SK-N-SH (cell line): ENCODE data around the gene NR6A1. TPM values are rescaled to one million over a fixed set of nuclear protein-coding genes. Genes with fewer than 3 reads are reported as not detected.

Source experiments
- CTCF ChIA-PET: fragments of 300-600, 350-600 bp; formaldehyde crosslinking; extraction: SDS; loops from one replicate; lab custom pipeline; 2021; lab: Yijun Ruan, JAX
- POLR2A ChIA-PET: fragments of 350-600 bp; sonication (Branson Sonifier 250); formaldehyde crosslinking; extraction: SDS; loops from one replicate; lab custom pipeline; 2020; ENCODE audit warnings: antibody characterized with exemption, inconsistent platforms; lab: Yijun Ruan, JAX
- DNase-seq: peaks from one replicate; pipeline ENCODE4 v3.0.0; 2012
- H2AFZ ChIP-seq: fragments of 200-600 bp; sonication (generic); 2 replicates; pipeline ENCODE4 v1.8.1; 2016; ENCODE audit warnings: antibody characterized with exemption, mild to moderate bottlenecking, low read depth
- H3F3A ChIP-seq: fragments of 200-600 bp; sonication (generic); replicated peaks from 2 replicates; pipeline ENCODE3; 2016; ENCODE audit warnings: antibody characterized with exemption, mild to moderate bottlenecking; ENCODE audit not compliant: insufficient read depth
- H3K27ac ChIP-seq, 2 experiments: fragments of 200-500 bp in 1 of 2; fragments of 200-600 bp in 1 of 2; sonication (Bioruptor generic) in 1 of 2; sonication (generic), shearing (Covaris generic) in 1 of 2; 2 replicates each; pipeline versions ENCODE4 v1.5.1 to v1.6.1; 2014 to 2016; ENCODE audit warnings: low read depth in 2 of 2, inconsistent platforms in 1 of 2, low read length in 1 of 2, mild to moderate bottlenecking in 1 of 2, mixed read lengths in 1 of 2
- H3K27me3 ChIP-seq: fragments of 200-600 bp; sonication (generic), shearing (Covaris generic); 2 replicates; pipeline ENCODE4 v1.6.1; 2016; ENCODE audit warnings: mixed run types; ENCODE audit not compliant: insufficient read depth
- H3K36me3 ChIP-seq, 2 experiments: fragments of 200-500 bp in 1 of 2; fragments of 200-600 bp in 1 of 2; sonication (Bioruptor generic) in 1 of 2; sonication (generic) in 1 of 2; replicated peaks in 1 of 2; 2 replicates each; pipeline versions ENCODE3 to v1.5.1; 2014 to 2016; ENCODE audit warnings: low read length in 1 of 2, mild to moderate bottlenecking in 1 of 2; ENCODE audit not compliant: insufficient read depth in 2 of 2, control insufficient read depth in 1 of 2
- H3K4me1 ChIP-seq, 2 experiments: fragments of 200-500 bp in 1 of 2; fragments of 200-600 bp in 1 of 2; sonication (Bioruptor generic) in 1 of 2; sonication (generic), shearing (Covaris generic) in 1 of 2; 2 replicates each; pipeline versions ENCODE4 v1.5.1 to v1.6.1; 2014 to 2016; ENCODE audit warnings: low read depth in 1 of 2, low read length in 1 of 2, mixed run types in 1 of 2; ENCODE audit not compliant: insufficient read depth in 2 of 2, control insufficient read depth in 1 of 2
- H3K4me2 ChIP-seq: fragments of 200-600 bp; sonication (generic), shearing (Covaris generic); 2 replicates; pipeline ENCODE4 v1.6.1; 2017; ENCODE audit warnings: mixed run types
- H3K4me3 ChIP-seq, 2 experiments: fragments of 200-500 bp in 1 of 2; fragments of 200-600 bp in 1 of 2; sonication (Bioruptor generic) in 1 of 2; sonication (generic), shearing (Covaris generic) in 1 of 2; 2 replicates each; pipeline versions ENCODE4 v1.5.1 to v1.8.1; 2014 to 2016; ENCODE audit warnings: low read depth in 2 of 2, inconsistent platforms in 1 of 2, low read length in 1 of 2, mild to moderate bottlenecking in 1 of 2, mixed read lengths in 1 of 2, moderate library complexity in 1 of 2
- H3K79me2 ChIP-seq: fragments of 200-600 bp; sonication (generic); 2 replicates; pipeline ENCODE4 v1.8.1; 2017; ENCODE audit warnings: mild to moderate bottlenecking; ENCODE audit not compliant: insufficient read depth
- H3K9ac ChIP-seq: fragments of 200-600 bp; sonication (generic); 2 replicates; pipeline ENCODE4 v1.6.1; 2017; ENCODE audit warnings: mixed run types
- H3K9me2 ChIP-seq: fragments of 200-600 bp; sonication (generic); 2 replicates; pipeline ENCODE4 v1.6.1; 2017; ENCODE audit warnings: mixed run types
- H3K9me3 ChIP-seq: fragments of 200-600 bp; sonication (generic); 2 replicates; pipeline ENCODE4 v1.6.1; 2017; ENCODE audit warnings: mixed run types, mild to moderate bottlenecking, moderate library complexity
- H4K20me1 ChIP-seq: fragments of 200-600 bp; sonication (generic); 2 replicates; pipeline ENCODE4 v1.6.1; 2017; ENCODE audit warnings: mild to moderate bottlenecking, mixed run types; ENCODE audit not compliant: insufficient read depth
- CHD2 ChIP-seq: fragments of 150-350 bp; IDR thresholded peaks from 2 replicates; pipeline ENCODE4 v1.6.1; 2018; ENCODE audit warnings: low read length; ENCODE audit not compliant: partially characterized antibody
- ELF1 ChIP-seq: IDR thresholded peaks from 2 replicates; pipeline ENCODE4 v1.4.0; 2012
- FOXJ3 ChIP-seq: sonication (generic); formaldehyde crosslinking; IDR thresholded peaks from 2 replicates; pipeline ENCODE4 v1.5.1; 2020; ENCODE audit warnings: mild to moderate bottlenecking, missing genetic modification reagents
- GABPA ChIP-seq: IDR thresholded peaks from 2 replicates; pipeline ENCODE4 v1.4.0; 2012; ENCODE audit warnings: low read depth, mild to moderate bottlenecking
- JUND ChIP-seq: IDR thresholded peaks from 2 replicates; pipeline ENCODE4 v1.4.0; 2012
- MEF2A ChIP-seq: IDR thresholded peaks from 2 replicates; pipeline ENCODE4 v1.4.0; 2012; ENCODE audit warnings: low read depth, borderline replicate concordance
- MXI1 ChIP-seq: IDR thresholded peaks from 2 replicates; pipeline ENCODE4 v1.6.1; 2012; ENCODE audit warnings: mild to moderate bottlenecking, low read depth, low read length, improper control_type of control experiment
- RCOR1 ChIP-seq: fragments of 150-350 bp; IDR thresholded peaks from 2 replicates; pipeline ENCODE4 v1.6.1; 2017; ENCODE audit warnings: antibody characterized with exemption, low read length
- RFX5 ChIP-seq: IDR thresholded peaks from 2 replicates; pipeline ENCODE4 v1.6.1; 2012; ENCODE audit warnings: mild to moderate bottlenecking, improper control_type of control experiment, low read length
- SIN3A ChIP-seq: IDR thresholded peaks from 2 replicates; pipeline ENCODE4 v1.6.1; 2012; ENCODE audit warnings: low read depth, mild to moderate bottlenecking, low read length, moderate library complexity, borderline replicate concordance
- TCF12 ChIP-seq: IDR thresholded peaks from 2 replicates; pipeline ENCODE4 v1.4.0; 2012
- YY1 ChIP-seq: IDR thresholded peaks from 2 replicates; pipeline ENCODE4 v1.4.0; 2012; ENCODE audit warnings: low read depth, mild to moderate bottlenecking
- WGBS: methylation state at CpG from one replicate; pipeline ENCODE4 v1.1.6; 2017; ENCODE audit warnings: low lambda C conversion rate; 5-methylcytosine and 5-hydroxymethylcytosine counted together
- polyA plus RNA-seq, 3 experiments: library from polyadenylated mRNA; depleted of rRNA; stranded (reverse); fragments of >200 nt; gene quantifications; 2 replicates each; pipeline ENCODE4 v1.2.3, GENCODE V29; 2012
- TF ChIP-seq, protein P1 (sequence below): IDR thresholded peaks from 2 replicates; pipeline ENCODE4 v1.4.0; 2012; ENCODE audit warnings: low read depth, borderline replicate concordance
- TF ChIP-seq, protein P2 (sequence below): IDR thresholded peaks from 2 replicates; pipeline ENCODE4 v1.4.0; 2012; ENCODE audit warnings: low read depth
- TF ChIP-seq, protein P3 (sequence below): fragments of 150-350 bp; IDR thresholded peaks from 2 replicates; pipeline ENCODE4 v1.6.1; 2016; ENCODE audit warnings: mild to moderate bottlenecking, low read depth, low read length
- TF ChIP-seq, protein P4 (sequence below): IDR thresholded peaks from 2 replicates; pipeline ENCODE4 v1.6.1; 2012; ENCODE audit warnings: mild to moderate bottlenecking, low read depth, low read length, moderate library complexity

The NR6A1 gene
- polyA plus RNA-seq, 1 of the 3 experiments (the other 2 are of a cell fraction) = 1.2 TPM

DNA sequence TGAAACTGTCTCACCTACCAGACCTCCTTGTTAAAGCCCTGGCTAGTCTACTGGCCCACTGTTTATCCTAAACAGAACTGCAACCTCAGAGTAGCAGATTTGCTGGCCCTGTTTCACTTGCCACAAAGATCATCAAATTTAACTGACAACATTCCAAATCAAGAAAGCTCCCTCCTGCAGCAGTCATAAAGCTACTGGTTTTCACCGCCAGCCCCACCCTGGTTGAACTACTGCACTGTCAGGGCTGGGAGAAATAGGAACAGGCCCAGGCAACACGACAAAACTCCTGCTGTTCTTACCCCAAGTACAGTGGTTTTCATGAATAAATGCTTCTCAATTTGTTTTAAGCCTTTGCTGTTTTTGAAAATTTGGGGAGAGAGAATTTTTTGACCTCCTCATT, 63.0 kb downstream of the NR6A1 start:
- peaks cover 16 to 38% of the 10 kb centered on the region in 2 experiments; a peak in 2 of 4 replicates for H3K4me1 ChIP-seq
- 0 out of 2 replicates have a peak, but pooled peaks cover 6% of the 10 kb centered on the region for H3K9me3 ChIP-seq
- H3K79me2 ChIP-seq = peaks cover 58% of the 10 kb centered on the region
- no peaks in the 10 kb centered on the region for H4K20me1 ChIP-seq
- H3K4me2 ChIP-seq = peak overlapping the region; percentile 4; the same call in 1 of the 2 replicates
- H2AFZ ChIP-seq = no peak overlapping the region
- H3K4me3 ChIP-seq = no peak overlapping the region
- ChIA-PET CTCF (interaction anchor here (1.1 to 15.6 kb wide), 3 partner anchors 93 to 171 kb away, joined by 4 to 301 read pairs (median 15); no protein-coding TSS in a partner anchor), POLR2A (no interaction called here)
- peaks cover 46% of the 10 kb centered on the region for H3F3A ChIP-seq
- no peaks in the 10 kb centered on the region for H3K9me2 ChIP-seq
- peaks cover 4 to 46% of the 10 kb centered on the region in 2 experiments for H3K36me3 ChIP-seq
- DNase-seq = no peak
- TF ChIP-seq ELF1 = no peak
- TF ChIP-seq, protein P1, sequence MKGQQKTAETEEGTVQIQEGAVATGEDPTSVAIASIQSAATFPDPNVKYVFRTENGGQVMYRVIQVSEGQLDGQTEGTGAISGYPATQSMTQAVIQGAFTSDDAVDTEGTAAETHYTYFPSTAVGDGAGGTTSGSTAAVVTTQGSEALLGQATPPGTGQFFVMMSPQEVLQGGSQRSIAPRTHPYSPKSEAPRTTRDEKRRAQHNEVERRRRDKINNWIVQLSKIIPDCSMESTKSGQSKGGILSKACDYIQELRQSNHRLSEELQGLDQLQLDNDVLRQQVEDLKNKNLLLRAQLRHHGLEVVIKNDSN = no peak
- TF ChIP-seq GABPA = no peak
- TF ChIP-seq, protein P2, sequence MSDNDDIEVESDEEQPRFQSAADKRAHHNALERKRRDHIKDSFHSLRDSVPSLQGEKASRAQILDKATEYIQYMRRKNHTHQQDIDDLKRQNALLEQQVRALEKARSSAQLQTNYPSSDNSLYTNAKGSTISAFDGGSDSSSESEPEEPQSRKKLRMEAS = no peak
- TF ChIP-seq, protein P3, sequence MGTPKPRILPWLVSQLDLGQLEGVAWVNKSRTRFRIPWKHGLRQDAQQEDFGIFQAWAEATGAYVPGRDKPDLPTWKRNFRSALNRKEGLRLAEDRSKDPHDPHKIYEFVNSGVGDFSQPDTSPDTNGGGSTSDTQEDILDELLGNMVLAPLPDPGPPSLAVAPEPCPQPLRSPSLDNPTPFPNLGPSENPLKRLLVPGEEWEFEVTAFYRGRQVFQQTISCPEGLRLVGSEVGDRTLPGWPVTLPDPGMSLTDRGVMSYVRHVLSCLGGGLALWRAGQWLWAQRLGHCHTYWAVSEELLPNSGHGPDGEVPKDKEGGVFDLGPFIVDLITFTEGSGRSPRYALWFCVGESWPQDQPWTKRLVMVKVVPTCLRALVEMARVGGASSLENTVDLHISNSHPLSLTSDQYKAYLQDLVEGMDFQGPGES = no peak
- no peak for TF ChIP-seq MEF2A
- no peak for TF ChIP-seq YY1
- no peak for TF ChIP-seq MXI1
- TF ChIP-seq CHD2 = no peak
- TF ChIP-seq FOXJ3 (CRISPR knock-in tag) = no peak
- no peak for TF ChIP-seq SIN3A
- no peak for TF ChIP-seq TCF12
- WGBS = 83% methylated on average over 2 of the region's 2 CpGs
- no peaks in the 10 kb centered on the region for H3K27me3 ChIP-seq
- H3K9ac ChIP-seq = peak overlapping the region; percentile 37; the same call in 1 of the 2 replicates
- H3K27ac ChIP-seq = peak overlapping the region; percentile 67 to 88

DNA sequence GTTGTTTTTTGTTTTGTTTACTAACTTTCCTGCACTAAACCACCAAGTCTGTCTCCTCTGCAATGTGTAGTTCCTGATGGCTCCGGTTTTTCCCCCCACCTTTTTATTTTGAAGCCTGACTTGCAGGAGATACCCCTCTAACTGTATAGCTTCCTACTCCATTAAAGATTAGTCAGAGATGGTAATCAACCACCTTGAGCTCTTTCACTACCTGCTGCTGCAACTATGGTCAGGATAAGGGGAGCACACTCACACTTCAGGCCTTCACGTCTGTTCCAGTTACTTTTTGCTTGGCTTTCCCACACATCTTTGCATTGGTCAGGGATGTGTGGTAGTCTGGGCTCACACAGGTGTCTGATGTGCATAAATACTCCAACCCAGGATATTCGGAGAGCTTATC, 63.4 kb downstream of the NR6A1 start:
- H4K20me1 ChIP-seq = no peaks in the 10 kb centered on the region
- no peak overlapping the region for H3K4me3 ChIP-seq
- H3K27ac ChIP-seq = peak overlapping the region; percentile 67 to 88
- peaks cover 42% of the 10 kb centered on the region for H3F3A ChIP-seq
- peaks cover 16 to 38% of the 10 kb centered on the region in 2 experiments; a peak in 2 of 4 replicates for H3K4me1 ChIP-seq
- peaks cover 54% of the 10 kb centered on the region for H3K79me2 ChIP-seq
- WGBS = 66% methylated on average over 3 of the region's 3 CpGs
- peak overlapping the region; percentile 37; the same call in 1 of the 2 replicates for H3K9ac ChIP-seq
- ChIA-PET CTCF (interaction anchor here (1.1 to 15.6 kb wide), 3 partner anchors 92 to 170 kb away, joined by 4 to 301 read pairs (median 15); no protein-coding TSS in a partner anchor), POLR2A (no interaction called here)
- H3K9me2 ChIP-seq = no peaks in the 10 kb centered on the region
- H3K9me3 ChIP-seq = 0 out of 2 replicates have a peak, but pooled peaks cover 6% of the 10 kb centered on the region
- no peaks in the 10 kb centered on the region for H3K27me3 ChIP-seq
- H2AFZ ChIP-seq = no peak overlapping the region
- peaks cover 4 to 45% of the 10 kb centered on the region in 2 experiments for H3K36me3 ChIP-seq
- DNase-seq = no peak
- H3K4me2 ChIP-seq = peak overlapping the region; percentile 4; the same call in 1 of the 2 replicates
- TF ChIP-seq MXI1 (no peak), RFX5 (no peak), RCOR1 (no peak), YY1 (no peak), JUND (no peak), ELF1 (no peak), FOXJ3 (CRISPR knock-in tag) (no peak)
- TF ChIP-seq, protein P3 = no peak
- TF ChIP-seq, protein P4, sequence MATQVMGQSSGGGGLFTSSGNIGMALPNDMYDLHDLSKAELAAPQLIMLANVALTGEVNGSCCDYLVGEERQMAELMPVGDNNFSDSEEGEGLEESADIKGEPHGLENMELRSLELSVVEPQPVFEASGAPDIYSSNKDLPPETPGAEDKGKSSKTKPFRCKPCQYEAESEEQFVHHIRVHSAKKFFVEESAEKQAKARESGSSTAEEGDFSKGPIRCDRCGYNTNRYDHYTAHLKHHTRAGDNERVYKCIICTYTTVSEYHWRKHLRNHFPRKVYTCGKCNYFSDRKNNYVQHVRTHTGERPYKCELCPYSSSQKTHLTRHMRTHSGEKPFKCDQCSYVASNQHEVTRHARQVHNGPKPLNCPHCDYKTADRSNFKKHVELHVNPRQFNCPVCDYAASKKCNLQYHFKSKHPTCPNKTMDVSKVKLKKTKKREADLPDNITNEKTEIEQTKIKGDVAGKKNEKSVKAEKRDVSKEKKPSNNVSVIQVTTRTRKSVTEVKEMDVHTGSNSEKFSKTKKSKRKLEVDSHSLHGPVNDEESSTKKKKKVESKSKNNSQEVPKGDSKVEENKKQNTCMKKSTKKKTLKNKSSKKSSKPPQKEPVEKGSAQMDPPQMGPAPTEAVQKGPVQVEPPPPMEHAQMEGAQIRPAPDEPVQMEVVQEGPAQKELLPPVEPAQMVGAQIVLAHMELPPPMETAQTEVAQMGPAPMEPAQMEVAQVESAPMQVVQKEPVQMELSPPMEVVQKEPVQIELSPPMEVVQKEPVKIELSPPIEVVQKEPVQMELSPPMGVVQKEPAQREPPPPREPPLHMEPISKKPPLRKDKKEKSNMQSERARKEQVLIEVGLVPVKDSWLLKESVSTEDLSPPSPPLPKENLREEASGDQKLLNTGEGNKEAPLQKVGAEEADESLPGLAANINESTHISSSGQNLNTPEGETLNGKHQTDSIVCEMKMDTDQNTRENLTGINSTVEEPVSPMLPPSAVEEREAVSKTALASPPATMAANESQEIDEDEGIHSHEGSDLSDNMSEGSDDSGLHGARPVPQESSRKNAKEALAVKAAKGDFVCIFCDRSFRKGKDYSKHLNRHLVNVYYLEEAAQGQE = no peak
- TF ChIP-seq, protein P1 = no peak
